ENCODE measurements around the gene RABAC1.
"Not testable (repeated sequence)": the region's sequence is repeated elsewhere in the genome, so short reads cannot be mapped to it uniquely, and the experiment has no call there.

RABAC1 gene

DNA sequence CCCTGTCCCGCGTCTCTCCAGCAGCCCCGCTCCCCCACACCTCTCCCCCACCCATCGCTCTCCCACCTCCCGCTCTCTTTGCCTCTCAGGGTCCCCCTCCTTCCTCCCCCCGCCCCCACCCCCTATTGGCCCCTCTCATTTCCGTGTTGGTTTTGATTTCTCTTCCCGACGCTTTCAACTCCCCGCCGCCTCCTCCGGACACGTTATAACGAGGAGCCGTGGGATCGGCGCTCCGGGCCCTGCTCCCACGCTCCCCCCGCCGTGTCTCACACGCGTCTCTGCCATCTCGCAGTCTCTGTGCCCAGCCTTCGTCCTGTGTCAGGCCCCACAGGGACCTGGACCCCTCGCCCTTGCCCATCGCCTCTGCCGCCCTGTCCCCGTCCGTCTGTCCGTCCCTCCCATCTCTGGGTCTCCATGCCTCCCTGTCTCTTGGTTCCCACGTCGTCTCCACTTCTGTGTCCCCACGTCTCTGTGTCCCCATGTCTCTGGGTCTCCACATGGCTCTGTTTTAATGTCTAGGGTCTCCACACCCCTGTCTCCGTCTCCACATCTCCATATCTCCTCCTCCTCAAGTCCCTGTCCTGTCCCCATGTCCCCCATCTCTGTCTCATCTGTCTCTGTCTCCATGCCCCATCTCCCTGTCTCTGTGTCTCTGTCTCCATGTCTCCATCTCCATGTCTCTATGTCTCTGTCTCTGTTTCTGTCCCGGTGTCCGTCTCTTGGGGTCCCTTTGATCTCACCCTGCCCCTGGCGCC, 43.9 kb downstream of the RABAC1 start:
- H3K4me3 Mint-ChIP-seq = no peak overlapping the region
- no peak for DNase-seq

DNA sequence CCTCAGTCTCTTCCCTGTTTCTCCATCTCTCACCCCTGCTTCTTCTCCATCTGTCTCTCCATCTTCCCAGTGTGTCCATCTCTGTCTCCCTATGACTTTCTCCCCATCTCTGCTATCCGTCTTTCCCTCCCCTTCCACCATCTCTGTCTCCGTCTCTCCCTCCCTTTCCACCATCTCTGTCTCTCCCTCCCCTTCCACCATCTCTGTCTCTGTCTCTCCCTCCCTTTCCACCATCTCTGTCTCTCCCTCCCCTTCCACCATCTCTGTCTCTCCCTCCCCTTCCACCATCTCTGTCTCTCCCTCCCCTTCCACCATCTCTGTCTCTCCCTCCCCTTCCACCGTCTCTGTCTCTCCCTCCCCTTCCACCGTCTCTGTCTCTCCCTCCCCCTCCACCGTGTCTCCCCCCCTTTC, 44.7 kb downstream of the RABAC1 start:
- H3K4me1 Mint-ChIP-seq, H3K27me3 Mint-ChIP-seq, H3K4me3 Mint-ChIP-seq, CTCF ChIA-PET, H3K27ac Mint-ChIP-seq, H3K9me3 Mint-ChIP-seq, DNase-seq: not testable (repeated sequence)
- H3K36me3 Mint-ChIP-seq = peaks cover 16% of the 10 kb centered on the region

More for the DNA sequence above, 43.9 kb downstream of the RABAC1 start:
- Mint-ChIP-seq H3K4me1 (peaks cover 8% of the 10 kb centered on the region), H3K36me3 (peaks cover 14% of the 10 kb centered on the region), H3K27me3 (no peaks in the 10 kb centered on the region), H3K9me3 (no peaks in the 10 kb centered on the region), H3K27ac (no peak overlapping the region)
- CTCF ChIA-PET = no interaction called here

DNA sequence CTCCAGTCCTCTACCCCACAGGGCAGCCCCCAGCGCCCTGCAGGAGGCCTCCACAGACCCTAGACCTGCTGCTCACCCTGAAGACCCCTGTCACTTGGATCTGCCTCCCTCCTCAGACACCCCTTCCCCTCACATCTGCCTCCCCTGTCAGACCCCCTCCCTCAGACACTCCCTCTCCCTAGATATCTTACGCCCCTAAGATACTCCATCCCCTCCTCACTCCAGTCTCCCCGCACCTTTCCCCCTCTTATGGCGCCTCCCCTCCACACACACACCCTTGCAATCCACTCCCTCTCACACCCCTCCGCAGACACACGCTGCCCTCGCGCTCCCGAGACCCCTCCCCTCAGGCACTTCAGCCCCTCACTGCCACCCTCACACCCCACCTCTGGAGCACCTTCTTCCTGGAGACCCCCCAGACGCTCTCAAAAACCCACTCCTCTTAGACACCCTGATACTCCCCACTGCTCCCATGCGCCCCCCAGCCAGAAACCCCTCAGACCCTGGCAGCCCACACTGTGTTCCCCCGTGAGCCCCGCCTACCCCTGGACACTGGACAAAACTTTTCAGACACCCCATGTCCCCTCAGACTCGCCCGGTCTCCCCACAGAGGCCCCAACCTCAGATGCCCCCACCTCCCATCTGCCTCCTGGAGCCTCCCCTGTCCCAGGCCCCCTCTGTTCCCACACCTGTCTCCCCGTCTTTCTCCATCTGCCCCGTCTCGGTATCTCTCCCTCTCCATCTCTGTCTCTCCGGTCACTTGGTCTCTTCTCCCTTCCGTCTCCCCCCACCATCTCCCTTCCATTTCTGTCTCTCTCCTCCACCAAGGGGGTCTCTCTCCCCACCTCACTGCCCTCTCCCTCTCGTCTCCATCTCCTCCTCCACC, 45.3 kb downstream of the RABAC1 start:
- CTCF ChIA-PET = no interaction called here
- H3K36me3 Mint-ChIP-seq = peaks cover 20% of the 10 kb centered on the region
- no peak for DNase-seq
- H3K27me3 Mint-ChIP-seq = no peaks in the 10 kb centered on the region
- H3K9me3 Mint-ChIP-seq = no peaks in the 10 kb centered on the region
- no peak overlapping the region for H3K4me3 Mint-ChIP-seq
- no peak overlapping the region for H3K27ac Mint-ChIP-seq
- peaks cover 8% of the 10 kb centered on the region for H3K4me1 Mint-ChIP-seq

DNA sequence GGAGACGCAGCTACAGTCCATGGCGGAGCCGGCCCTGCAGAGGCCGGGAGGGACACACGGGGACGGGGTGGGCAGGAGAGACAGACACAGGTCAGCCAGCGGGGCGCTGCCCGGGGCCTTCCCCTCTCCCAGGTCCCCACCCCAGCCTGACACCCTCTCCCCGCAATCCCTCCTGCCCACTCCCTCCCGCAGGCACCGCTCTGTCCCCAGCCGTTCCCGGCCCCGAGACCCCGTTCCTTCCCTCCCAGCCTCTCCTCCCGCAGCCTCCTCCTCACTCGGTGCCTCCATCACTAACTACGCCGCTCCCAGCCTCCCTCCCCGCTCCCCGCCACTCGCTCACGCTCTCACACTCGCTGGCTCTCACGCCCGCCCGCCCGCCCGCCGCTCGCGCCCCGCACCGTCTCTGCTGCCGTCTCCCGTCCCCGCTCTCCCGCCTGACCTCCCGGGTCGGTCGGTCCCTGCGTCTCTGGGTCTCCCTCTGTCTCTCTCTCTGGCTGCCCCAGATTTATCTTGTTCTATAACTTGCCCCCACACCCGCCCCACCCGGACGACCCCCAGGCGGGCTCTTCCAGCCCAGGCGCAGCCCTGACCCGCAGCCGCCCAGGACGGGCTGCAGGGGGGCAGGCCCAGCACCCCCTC, 46.1 kb downstream of the RABAC1 start:
- Mint-ChIP-seq H3K36me3 (peaks cover 20% of the 10 kb centered on the region), H3K27me3 (no peaks in the 10 kb centered on the region), H3K4me3 (no peak overlapping the region), H3K9me3 (no peaks in the 10 kb centered on the region), H3K27ac (no peak overlapping the region), H3K4me1 (peaks cover 8% of the 10 kb centered on the region)
- CTCF ChIA-PET = no interaction called here
- peak; percentile 46 for DNase-seq

DNA sequence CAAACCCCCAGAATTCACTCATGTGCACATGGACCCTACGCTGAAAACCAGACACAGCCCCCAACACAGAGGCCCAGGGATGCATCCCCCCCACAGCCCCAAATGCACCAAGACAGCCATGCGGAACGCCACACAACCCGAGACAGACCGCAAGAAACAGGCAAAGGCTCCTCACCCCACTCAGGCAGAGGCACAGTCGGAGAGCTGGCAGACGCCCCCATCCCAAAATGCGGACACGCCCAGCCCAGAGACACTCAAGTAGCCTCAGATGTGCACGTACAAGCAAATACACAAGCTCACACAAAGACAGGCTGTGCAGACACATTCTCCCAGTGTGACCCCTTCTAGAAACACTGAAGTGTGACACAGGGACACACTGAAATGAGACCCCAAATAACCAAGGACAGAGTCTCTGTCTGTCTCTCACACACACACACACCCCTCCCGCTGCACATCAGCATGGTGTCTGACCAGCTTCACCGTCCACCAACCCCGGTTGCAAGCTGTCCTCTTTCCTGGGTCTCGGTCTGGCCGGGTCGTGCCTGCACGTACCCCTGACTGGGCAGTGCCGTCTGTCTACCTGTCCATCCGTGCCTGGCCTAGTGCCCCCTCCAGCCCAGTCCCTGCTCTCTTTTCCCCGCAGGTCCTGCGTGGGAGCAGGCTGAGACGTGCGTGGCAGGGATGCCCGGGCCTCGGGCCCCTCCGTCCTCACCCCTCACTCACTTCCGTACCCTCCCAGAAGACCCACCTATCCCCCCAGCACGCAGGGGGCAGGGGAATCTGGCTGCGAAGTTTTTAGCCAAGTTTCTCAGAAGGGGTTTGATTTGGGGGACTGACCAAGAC, 47.0 kb downstream of the RABAC1 start:
- H3K9me3 Mint-ChIP-seq = no peaks in the 10 kb centered on the region
- peak overlapping the region; percentile 15 for H3K4me3 Mint-ChIP-seq
- CTCF ChIA-PET = interaction anchor here (1.0 to 1.1 kb wide), 2 partner anchors 25 to 39 kb away, joined by 4 to 5 read pairs; no protein-coding TSS in a partner anchor
- peaks cover 11% of the 10 kb centered on the region for H3K4me1 Mint-ChIP-seq
- peak overlapping the region; percentile 84 for H3K27ac Mint-ChIP-seq
- H3K27me3 Mint-ChIP-seq = no peaks in the 10 kb centered on the region
- H3K36me3 Mint-ChIP-seq = peaks cover 23% of the 10 kb centered on the region
- DNase-seq = no peak

DNA sequence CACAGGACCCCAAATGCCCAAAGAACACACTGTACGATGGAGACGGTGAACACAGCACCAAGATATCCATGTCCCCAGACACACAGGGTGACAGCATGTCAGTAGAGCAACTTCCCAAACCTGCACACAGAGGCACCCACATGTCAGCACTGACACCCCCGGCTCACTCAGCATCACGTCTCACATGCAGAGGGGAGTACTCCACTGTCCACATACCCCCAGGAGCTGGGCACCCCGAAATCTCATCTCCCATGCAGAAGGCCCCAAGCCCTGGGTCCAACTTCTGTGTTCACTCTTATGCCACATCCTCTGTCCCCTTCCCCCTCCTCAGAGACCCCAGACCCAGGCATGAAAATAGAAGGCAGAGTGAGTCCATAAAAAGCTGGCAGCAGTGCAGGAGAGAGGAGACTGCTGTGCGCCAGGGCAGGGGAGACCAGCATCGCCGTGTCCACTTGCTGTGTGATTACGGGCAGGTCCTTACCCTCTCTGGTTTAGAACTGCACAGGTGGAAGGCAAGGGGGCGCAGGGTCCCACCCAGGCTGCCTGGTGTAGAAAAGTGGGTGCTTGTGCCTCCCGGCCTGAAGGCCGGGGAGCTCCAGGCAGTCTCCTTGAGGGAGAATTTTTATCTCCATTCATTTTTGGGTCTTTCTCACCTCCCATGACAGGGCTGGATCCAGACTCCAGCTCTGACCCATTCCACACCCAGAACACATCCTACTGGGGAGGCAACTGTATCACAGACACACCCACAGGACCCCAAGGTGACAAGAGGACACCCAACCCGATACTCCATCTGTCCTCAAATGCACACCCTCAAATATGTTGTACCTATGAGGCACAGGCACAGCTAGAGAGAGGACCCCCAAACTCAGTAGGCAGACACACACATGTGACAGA, 47.9 kb downstream of the RABAC1 start:
- peak overlapping the region; percentile 38 for H3K27ac Mint-ChIP-seq
- peaks cover 14% of the 10 kb centered on the region for H3K4me1 Mint-ChIP-seq
- no peaks in the 10 kb centered on the region for H3K27me3 Mint-ChIP-seq
- peaks cover 28% of the 10 kb centered on the region for H3K36me3 Mint-ChIP-seq
- no peaks in the 10 kb centered on the region for H3K9me3 Mint-ChIP-seq
- CTCF ChIA-PET = interaction anchor here (1.0 to 1.1 kb wide), 2 partner anchors 24 to 38 kb away, joined by 4 to 5 read pairs; no protein-coding TSS in a partner anchor
- H3K4me3 Mint-ChIP-seq = peak overlapping the region; percentile 15
- no peak for DNase-seq

DNA sequence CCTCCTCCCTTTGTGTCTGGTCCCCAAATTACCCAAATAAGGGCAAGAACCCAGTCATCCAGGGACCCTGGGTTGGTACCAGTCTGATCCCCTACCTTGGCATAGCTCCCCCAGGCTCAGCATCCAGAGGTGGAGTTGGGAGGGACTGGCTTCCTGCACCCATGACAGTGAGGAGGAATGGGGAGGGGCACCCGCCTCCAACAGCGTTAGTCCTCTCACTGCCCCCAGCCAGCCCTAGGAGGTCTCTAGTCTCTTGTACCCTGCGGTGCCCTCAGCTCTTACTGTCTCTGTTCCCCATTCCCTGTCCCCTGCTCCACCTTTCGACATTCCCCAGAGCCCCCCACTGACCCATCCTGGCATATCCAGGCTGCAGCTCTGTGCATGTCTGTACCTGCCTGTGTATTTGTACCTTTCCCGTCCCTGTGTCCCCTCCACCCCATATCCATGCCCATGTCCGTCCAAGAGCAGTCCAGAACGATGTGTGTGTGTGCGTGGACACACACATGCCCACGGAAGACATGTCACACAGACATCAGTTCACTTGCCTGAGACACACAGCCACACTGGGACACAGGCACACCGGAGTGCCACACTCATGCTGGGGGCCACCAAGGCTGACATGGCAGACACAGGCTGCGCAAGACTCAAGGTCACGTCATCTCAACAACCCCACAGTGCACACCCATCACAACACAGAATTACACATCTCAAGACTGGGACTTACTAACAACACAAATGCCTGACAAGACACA, 48.7 kb downstream of the RABAC1 start:
- CTCF ChIA-PET = no interaction called here
- Mint-ChIP-seq H3K36me3 (peaks cover 34% of the 10 kb centered on the region), H3K27ac (peak overlapping the region; percentile 38), H3K4me1 (peaks cover 18% of the 10 kb centered on the region), H3K9me3 (no peaks in the 10 kb centered on the region), H3K27me3 (no peaks in the 10 kb centered on the region), H3K4me3 (no peak overlapping the region)
- DNase-seq = no peak

DNA sequence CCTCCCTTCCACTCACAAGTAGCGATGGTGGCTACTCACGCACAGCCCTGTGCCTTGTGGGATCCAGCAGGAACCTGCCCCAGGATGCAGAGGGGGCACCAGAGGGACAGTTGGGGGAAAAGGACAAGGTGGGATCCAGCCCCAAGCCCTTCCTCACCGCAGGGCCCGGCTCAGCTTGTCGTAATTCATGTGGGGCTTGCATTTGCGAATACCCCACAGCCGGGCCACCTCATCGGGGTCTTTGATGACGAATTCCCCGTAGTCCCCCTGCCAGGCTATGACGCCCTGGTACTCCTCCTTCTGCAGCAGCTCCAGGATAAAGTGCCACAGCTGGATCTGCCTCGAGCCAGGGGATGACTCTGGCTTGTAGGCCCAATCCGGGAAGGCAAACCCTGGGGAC, 49.4 kb downstream of the RABAC1 start:
- Mint-ChIP-seq H3K4me3 (no peak overlapping the region), H3K4me1 (peaks cover 22% of the 10 kb centered on the region), H3K36me3 (peaks cover 41% of the 10 kb centered on the region), H3K27ac (peak overlapping the region; percentile 20), H3K27me3 (no peaks in the 10 kb centered on the region), H3K9me3 (no peaks in the 10 kb centered on the region)
- CTCF ChIA-PET = no interaction called here
- no peak for DNase-seq

DNA sequence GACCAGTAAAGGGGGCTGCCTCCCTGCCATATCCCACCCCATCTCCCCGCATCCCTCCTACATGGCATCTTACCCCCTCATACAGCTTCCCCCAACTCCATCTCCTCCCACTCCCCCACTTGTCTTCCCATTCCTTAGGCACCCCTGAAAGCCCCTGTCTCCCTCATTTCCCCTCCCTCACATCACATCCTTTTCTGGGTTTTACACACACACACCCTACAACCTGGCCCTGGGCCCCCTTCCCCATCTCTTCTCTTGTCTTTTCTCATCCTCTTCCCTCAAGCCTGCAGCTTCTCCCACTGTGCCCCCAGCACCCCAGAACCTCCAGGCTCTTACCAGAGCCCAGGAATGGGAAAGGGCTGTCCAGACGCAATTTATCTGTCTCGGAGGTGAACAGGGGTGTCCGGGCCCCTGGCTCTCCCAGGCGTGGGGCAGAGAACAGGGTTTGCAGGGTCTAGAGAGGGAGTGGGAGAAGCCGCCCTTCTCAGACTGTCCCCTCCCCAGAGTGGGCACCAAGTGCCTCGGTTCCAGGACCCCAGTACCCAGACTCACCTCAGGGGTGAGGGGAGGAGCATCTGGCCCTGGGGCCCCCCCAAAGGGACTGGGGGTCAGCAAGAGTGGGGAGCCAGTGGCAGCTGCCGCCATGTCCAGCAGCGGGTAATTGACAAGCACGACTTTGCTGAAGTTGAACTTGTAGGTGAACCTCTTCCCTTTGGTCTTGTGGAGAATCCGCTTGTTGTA, 50.2 kb downstream of the RABAC1 start:
- peaks cover 22% of the 10 kb centered on the region for H3K4me1 Mint-ChIP-seq

DNA sequence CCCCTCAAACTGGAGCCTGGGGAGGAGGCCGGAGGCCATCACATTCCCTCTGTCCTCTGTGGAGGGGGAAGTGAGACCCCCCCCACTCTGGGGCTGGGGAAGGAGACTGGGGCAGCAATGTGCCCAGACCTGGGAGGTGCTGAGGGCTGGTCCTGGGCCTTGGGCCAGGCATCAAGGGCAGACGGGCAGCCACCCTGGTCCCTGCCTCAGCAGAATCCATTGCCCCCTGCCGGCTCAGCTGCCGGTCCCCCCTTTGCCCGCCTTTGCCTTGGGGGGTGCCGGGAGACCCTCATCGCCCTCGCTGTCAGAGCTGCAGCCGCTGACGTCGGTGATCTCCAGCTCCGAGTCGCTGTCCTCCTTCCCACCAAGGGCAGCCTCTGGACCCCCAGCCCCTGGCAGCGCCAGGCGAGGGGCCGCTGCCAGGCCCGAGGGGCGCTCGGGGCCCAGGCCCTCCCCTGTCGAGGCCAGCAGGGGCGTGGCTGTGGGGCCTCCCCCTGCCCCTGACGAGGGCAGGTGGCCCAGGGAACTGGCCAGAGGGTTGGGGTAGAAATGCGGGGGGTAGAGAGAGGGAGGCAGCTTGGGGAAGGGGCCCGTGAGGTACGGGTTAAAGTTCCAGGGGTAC, 51.0 kb downstream of the RABAC1 start:
- H3K9me3 Mint-ChIP-seq = no peaks in the 10 kb centered on the region

More for the DNA sequence above, 50.2 kb downstream of the RABAC1 start:
- Mint-ChIP-seq H3K4me3 (no peak overlapping the region), H3K27me3 (no peaks in the 10 kb centered on the region), H3K36me3 (peaks cover 48% of the 10 kb centered on the region), H3K27ac (peak overlapping the region; percentile 20), H3K9me3 (no peaks in the 10 kb centered on the region)
- CTCF ChIA-PET = interaction anchor here (0.9 kb wide), 1 partner anchor 16 kb away, joined by 3 read pairs; no protein-coding TSS in a partner anchor
- no peak for DNase-seq

DNA sequence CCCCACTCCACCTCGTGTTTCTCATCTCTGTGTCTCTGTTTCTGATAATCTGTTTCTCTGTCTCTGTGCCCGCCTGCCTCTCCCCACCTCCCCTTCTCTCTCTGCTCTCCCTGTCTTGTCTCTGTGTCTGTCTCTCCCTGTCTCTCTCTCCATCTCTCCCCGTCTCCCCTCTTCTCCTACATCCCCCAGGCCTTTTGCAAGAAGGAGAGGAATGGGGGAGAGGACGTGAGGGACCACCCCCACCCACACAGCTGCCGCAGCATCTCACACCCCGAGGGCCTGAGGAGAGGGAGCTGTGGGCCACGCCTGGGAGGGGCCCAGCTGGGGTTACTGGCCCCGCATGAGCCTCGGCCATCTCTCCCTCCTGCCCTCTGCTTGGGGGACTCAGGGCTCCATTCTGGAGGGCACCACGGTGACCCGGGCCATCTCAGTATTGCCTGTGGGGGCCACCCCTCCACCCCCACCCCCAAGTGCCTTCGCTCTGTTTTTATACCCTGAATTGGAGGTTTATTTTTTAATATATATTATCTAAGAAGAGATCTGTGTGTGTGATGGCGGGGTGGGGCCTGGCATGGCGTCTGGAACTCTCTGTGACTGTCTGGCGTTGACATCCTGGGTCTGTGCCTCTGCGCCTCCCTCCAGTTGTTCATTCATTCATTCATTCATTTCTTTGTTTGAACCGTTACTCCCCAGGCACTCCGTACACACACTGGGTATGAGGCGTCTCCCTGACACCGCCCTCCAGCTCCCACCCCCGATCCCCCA, 52.0 kb downstream of the RABAC1 start:
- Mint-ChIP-seq H3K27me3 (no peaks in the 10 kb centered on the region), H3K27ac (no peak overlapping the region), H3K36me3 (peaks cover 65% of the 10 kb centered on the region), H3K4me1 (peaks cover 25% of the 10 kb centered on the region), H3K4me3 (no peak overlapping the region), H3K9me3 (no peaks in the 10 kb centered on the region)
- no peak for DNase-seq
- CTCF ChIA-PET = interaction anchor here (0.7 to 0.8 kb wide), 2 partner anchors 12 to 34 kb away, joined by 3 read pairs; no protein-coding TSS in a partner anchor

More for the DNA sequence above, 51.0 kb downstream of the RABAC1 start:
- H3K27me3 Mint-ChIP-seq = no peaks in the 10 kb centered on the region
- CTCF ChIA-PET = interaction anchor here (0.9 kb wide), 1 partner anchor 16 kb away, joined by 3 read pairs; no protein-coding TSS in a partner anchor
- no peak overlapping the region for H3K27ac Mint-ChIP-seq
- H3K4me3 Mint-ChIP-seq = no peak overlapping the region
- peaks cover 56% of the 10 kb centered on the region for H3K36me3 Mint-ChIP-seq
- peaks cover 25% of the 10 kb centered on the region for H3K4me1 Mint-ChIP-seq
- DNase-seq = no peak
